Measurements from ENCODE around the gene RUNX2. TPM values are rescaled to one million over a fixed set of nuclear protein-coding genes. Genes with fewer than 3 reads are reported as not detected.
A peak's percentile ranks its signal among the peaks of the same experiment; 100 is the strongest.

The RUNX2 gene
- total and polyA plus RNA-seq, 2 experiments from 2014 or later, result 1.0 to 2.1 TPM

DNA sequence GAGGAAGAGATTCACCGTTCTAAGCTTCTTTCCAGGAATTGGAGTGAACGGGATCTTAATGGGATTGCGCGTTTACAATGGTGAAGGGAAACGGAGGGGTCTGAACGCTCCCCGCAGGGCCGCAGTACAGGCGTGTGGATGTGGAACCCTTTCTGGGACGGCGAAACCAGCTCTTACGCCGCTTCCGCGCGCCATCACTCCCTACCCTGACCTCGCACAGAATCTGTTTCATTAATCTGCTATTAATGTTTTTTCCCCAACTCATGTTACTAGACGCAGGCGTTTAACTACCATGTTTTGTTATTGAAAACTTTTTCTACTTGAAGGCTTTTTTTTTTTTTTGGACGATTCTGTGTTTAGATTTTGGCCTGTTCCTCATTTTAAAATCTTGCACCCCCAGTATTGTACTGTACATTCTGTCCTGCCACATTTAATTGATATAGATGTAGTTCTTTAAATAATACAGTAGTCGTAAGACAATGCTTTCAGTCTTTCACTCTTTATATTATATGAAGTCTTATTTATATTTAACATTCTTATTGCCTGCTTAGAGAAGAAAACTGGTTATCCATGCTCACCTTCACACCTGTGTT is 50.3 kb downstream of the RUNX2 start:
- no peaks in the 10 kb centered on the region for H4K20me1 ChIP-seq (ENCODE audit: insufficient read depth, poor library complexity, severe bottlenecking)
- peak overlapping the region; percentile 82 for H3K4me3 ChIP-seq
- TF ChIP-seq EZH2 (IDR thresholded peaks at IDR 0.05; ENCODE audit: borderline replicate concordance), result no peak
- no peak for TF ChIP-seq EZH2phosphoT487 (IDR thresholded peaks at IDR 0.05; ENCODE audit: low read depth, severe bottlenecking, unreplicated experiment)
- TF ChIP-seq, protein P1, sequence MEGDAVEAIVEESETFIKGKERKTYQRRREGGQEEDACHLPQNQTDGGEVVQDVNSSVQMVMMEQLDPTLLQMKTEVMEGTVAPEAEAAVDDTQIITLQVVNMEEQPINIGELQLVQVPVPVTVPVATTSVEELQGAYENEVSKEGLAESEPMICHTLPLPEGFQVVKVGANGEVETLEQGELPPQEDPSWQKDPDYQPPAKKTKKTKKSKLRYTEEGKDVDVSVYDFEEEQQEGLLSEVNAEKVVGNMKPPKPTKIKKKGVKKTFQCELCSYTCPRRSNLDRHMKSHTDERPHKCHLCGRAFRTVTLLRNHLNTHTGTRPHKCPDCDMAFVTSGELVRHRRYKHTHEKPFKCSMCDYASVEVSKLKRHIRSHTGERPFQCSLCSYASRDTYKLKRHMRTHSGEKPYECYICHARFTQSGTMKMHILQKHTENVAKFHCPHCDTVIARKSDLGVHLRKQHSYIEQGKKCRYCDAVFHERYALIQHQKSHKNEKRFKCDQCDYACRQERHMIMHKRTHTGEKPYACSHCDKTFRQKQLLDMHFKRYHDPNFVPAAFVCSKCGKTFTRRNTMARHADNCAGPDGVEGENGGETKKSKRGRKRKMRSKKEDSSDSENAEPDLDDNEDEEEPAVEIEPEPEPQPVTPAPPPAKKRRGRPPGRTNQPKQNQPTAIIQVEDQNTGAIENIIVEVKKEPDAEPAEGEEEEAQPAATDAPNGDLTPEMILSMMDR (IDR thresholded peaks at IDR 0.05; ENCODE audit: poor library complexity), result no peak
- H2AFZ ChIP-seq, result peak overlapping the region; percentile 85
- no peaks in the 10 kb centered on the region for H3K36me3 ChIP-seq (replicated peaks; ENCODE audit: insufficient read depth, low read depth)
- no peaks in the 10 kb centered on the region for H3K9me2 ChIP-seq (replicated peaks; ENCODE audit: insufficient read depth)
- H3K9me3 ChIP-seq (ENCODE audit: low read depth), result no peaks in the 10 kb centered on the region
- peak overlapping the region; percentile 100 for H3K27ac ChIP-seq
- DNase-seq (ENCODE audit: low spot score), result no peak
- H3K27me3 ChIP-seq, result no peaks in the 10 kb centered on the region
- peaks cover 28% of the 10 kb centered on the region for H3K79me2 ChIP-seq
- H3K4me2 ChIP-seq, result peak overlapping the region; percentile 86
- peaks cover 14% of the 10 kb centered on the region for H3K4me1 ChIP-seq (ENCODE audit: insufficient read depth)
- WGBS (ENCODE audit: low lambda C conversion rate, missing lambda C conversion rate), result 4% methylated on average over 21 of the region's 21 CpGs

GRCh38 chr6:45382391-45382790 is 54.3 kb downstream of the RUNX2 start:
- Histone ChIP-seq H3K9me2 (replicated peaks; ENCODE audit: insufficient read depth) (no peaks in the 10 kb centered on the region), H3K4me3 (no peak overlapping the region), H2AFZ (no peak overlapping the region), H3K27ac (no peak overlapping the region), H3K79me2 (no peaks in the 10 kb centered on the region), H3K27me3 (no peaks in the 10 kb centered on the region), H3K9me3 (ENCODE audit: low read depth) (no peaks in the 10 kb centered on the region), H4K20me1 (ENCODE audit: insufficient read depth, poor library complexity, severe bottlenecking) (no peaks in the 10 kb centered on the region), H3K4me2 (no peak overlapping the region), H3K36me3 (replicated peaks; ENCODE audit: insufficient read depth, low read depth) (no peaks in the 10 kb centered on the region), H3K4me1 (ENCODE audit: insufficient read depth) (peaks cover 6% of the 10 kb centered on the region)
- no peak for DNase-seq (ENCODE audit: low spot score)
- TF ChIP-seq, protein P1 (IDR thresholded peaks at IDR 0.05; ENCODE audit: poor library complexity), result no peak
- TF ChIP-seq EZH2 (IDR thresholded peaks at IDR 0.05; ENCODE audit: borderline replicate concordance), result no peak
- whole genome bisulfite sequencing (ENCODE audit: low lambda C conversion rate, missing lambda C conversion rate), result 90% methylated on average over 2 of the region's 2 CpGs

- H3K79me2 ChIP-seq, result no peaks in the 10 kb centered on the region
- no peaks in the 10 kb centered on the region for H3K36me3 ChIP-seq (replicated peaks; ENCODE audit: insufficient read depth, low read depth)
- H2AFZ ChIP-seq, result no peak overlapping the region
- no peaks in the 10 kb centered on the region for H4K20me1 ChIP-seq (ENCODE audit: insufficient read depth, poor library complexity, severe bottlenecking)
- no peak overlapping the region for H3K4me3 ChIP-seq
- no peaks in the 10 kb centered on the region for H3K9me3 ChIP-seq (ENCODE audit: low read depth)
- no peaks in the 10 kb centered on the region for H3K4me1 ChIP-seq (ENCODE audit: insufficient read depth)
- H3K4me2 ChIP-seq, result no peak overlapping the region
- H3K27ac ChIP-seq, result no peak overlapping the region
- no peaks in the 10 kb centered on the region for H3K9me2 ChIP-seq (replicated peaks; ENCODE audit: insufficient read depth)
- WGBS (ENCODE audit: low lambda C conversion rate, missing lambda C conversion rate), result 96% methylated on average over 3 of the region's 3 CpGs
- H3K27me3 ChIP-seq, result no peaks in the 10 kb centered on the region
- TF ChIP-seq, protein P1 (IDR thresholded peaks at IDR 0.05; ENCODE audit: poor library complexity), result no peak
- TF ChIP-seq EZH2phosphoT487 (IDR thresholded peaks at IDR 0.05; ENCODE audit: low read depth, severe bottlenecking, unreplicated experiment), result no peak
- TF ChIP-seq EZH2 (IDR thresholded peaks at IDR 0.05; ENCODE audit: borderline replicate concordance), result no peak
- DNase-seq (ENCODE audit: low spot score), result no peak
Observed at GRCh38 chr6:45386501-45386900, 58.4 kb downstream of the RUNX2 start.

Measured in hepatocyte (in vitro differentiated cells).